Activated CD8-positive, alpha-beta memory T cell treated with anti-CD3 and anti-CD28 coated beads for 24 hours (primary cell): ENCODE measurements around the gene GXYLT1.
"Not testable (repeated sequence)": the region's sequence is repeated elsewhere in the genome, so short reads cannot be mapped to it uniquely, and the experiment has no call there.

Experiments used
- DNase-seq: peaks from one replicate; pipeline ENCODE4 v3.0.0-alpha.2; 2020

The GXYLT1 gene

GRCh38 chr12:42091769-42092168 lies 52.9 kb downstream of the GXYLT1 start:
- DNase-seq, result no peak

- no peak for DNase-seq
Measured at GRCh38 chr12:42090899-42091298, 53.8 kb downstream of the GXYLT1 start.

- DNase-seq, result no peak
Measured at GRCh38 chr12:42086031-42086430, 58.6 kb downstream of the GXYLT1 start.

GRCh38 chr12:42085594-42085993 lies 59.1 kb downstream of the GXYLT1 start:
- DNase-seq, result no peak

GRCh38 chr12:42084522-42084921 lies 60.2 kb downstream of the GXYLT1 start:
- no peak for DNase-seq

GRCh38 chr12:42076976-42077375 lies 67.7 kb downstream of the GXYLT1 start:
- DNase-seq, result no peak

GRCh38 chr12:42070036-42070435 lies 74.6 kb downstream of the GXYLT1 start:
- DNase-seq, result no peak

- DNase-seq, result no peak
Measured at GRCh38 chr12:42059127-42059526, 85.5 kb downstream of the GXYLT1 start.

GRCh38 chr12:42056130-42056529 lies 88.5 kb downstream of the GXYLT1 start:
- no peak for DNase-seq

- DNase-seq, result no peak
Measured at GRCh38 chr12:42053456-42053855, 91.2 kb downstream of the GXYLT1 start.

- DNase-seq, result not testable (repeated sequence)
Measured at GRCh38 chr12:42048980-42049379, 95.7 kb downstream of the GXYLT1 start.

- DNase-seq, result no peak
Measured at GRCh38 chr12:42039577-42039976, 105.1 kb downstream of the GXYLT1 start.

GRCh38 chr12:42039176-42039575 lies 105.5 kb downstream of the GXYLT1 start:
- no peak for DNase-seq

GRCh38 chr12:42031847-42032564 lies 112.7 kb downstream of the GXYLT1 start:
- no peak for DNase-seq
